ENCODE results near the gene DOC2A.

The DOC2A gene

DNA sequence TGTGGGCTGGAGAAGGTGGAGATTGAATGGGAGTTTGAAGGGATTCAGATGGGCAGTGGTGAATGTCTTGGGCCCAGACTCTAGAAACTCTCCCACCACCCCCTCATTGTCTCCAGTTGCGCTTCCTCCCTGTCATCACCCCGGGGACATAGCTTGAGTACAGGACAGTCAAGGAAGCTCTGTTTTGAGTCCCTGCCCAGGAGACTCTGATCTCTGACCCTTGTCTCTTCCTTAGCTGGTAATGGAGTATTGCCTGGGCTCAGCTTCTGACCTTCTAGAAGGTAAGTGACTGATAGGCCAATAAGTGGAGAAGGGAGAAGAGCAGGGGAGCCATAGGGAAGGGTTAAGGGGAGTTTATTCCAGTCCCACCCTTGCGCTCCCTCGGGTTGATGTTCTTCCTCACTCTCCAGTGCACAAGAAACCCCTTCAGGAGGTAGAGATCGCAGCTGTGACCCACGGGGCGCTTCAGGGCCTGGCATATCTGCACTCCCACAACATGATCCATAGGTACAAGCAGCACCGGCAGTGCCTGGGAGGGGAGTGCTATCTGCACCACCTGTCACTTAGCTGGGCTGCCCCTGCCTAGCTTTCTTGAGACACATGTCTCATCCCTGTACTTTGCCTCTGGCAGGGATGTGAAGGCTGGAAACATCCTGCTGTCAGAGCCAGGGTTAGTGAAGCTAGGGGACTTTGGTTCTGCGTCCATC, 32.1 kb downstream of the DOC2A start:
- H3K4me3 ChIP-seq (ENCODE audit: low read depth, low read length) = no peak overlapping the region
- TF ChIP-seq, protein P1, sequence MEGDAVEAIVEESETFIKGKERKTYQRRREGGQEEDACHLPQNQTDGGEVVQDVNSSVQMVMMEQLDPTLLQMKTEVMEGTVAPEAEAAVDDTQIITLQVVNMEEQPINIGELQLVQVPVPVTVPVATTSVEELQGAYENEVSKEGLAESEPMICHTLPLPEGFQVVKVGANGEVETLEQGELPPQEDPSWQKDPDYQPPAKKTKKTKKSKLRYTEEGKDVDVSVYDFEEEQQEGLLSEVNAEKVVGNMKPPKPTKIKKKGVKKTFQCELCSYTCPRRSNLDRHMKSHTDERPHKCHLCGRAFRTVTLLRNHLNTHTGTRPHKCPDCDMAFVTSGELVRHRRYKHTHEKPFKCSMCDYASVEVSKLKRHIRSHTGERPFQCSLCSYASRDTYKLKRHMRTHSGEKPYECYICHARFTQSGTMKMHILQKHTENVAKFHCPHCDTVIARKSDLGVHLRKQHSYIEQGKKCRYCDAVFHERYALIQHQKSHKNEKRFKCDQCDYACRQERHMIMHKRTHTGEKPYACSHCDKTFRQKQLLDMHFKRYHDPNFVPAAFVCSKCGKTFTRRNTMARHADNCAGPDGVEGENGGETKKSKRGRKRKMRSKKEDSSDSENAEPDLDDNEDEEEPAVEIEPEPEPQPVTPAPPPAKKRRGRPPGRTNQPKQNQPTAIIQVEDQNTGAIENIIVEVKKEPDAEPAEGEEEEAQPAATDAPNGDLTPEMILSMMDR (IDR thresholded peaks at IDR 0.05; ENCODE audit: insufficient read depth, low read depth, low read length, missing control alignments) = no peak
- no peak for DNase-seq (ENCODE audit: low read depth)

DNA sequence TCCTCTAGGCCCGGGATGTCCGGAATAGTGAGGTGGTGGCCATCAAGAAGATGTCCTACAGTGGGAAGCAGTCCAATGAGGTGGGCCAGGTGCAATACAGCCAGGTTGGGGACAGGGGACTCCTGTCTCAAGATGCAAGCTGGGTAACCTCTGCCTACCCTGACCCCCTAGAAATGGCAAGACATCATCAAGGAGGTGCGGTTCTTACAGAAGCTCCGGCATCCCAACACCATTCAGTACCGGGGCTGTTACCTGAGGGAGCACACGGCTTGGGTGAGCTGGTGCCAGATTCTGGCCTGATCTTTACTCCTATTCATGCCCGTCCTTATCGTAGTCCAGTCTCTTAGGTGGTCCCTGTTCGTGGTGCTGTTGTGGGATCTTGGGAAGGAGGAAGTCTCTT, 32.7 kb downstream of the DOC2A start:
- TF ChIP-seq, protein P1 (IDR thresholded peaks at IDR 0.05; ENCODE audit: insufficient read depth, low read depth, low read length, missing control alignments) = no peak
- no peak for DNase-seq (ENCODE audit: low read depth)
- no peak overlapping the region for H3K4me3 ChIP-seq (ENCODE audit: low read depth, low read length)

DNA sequence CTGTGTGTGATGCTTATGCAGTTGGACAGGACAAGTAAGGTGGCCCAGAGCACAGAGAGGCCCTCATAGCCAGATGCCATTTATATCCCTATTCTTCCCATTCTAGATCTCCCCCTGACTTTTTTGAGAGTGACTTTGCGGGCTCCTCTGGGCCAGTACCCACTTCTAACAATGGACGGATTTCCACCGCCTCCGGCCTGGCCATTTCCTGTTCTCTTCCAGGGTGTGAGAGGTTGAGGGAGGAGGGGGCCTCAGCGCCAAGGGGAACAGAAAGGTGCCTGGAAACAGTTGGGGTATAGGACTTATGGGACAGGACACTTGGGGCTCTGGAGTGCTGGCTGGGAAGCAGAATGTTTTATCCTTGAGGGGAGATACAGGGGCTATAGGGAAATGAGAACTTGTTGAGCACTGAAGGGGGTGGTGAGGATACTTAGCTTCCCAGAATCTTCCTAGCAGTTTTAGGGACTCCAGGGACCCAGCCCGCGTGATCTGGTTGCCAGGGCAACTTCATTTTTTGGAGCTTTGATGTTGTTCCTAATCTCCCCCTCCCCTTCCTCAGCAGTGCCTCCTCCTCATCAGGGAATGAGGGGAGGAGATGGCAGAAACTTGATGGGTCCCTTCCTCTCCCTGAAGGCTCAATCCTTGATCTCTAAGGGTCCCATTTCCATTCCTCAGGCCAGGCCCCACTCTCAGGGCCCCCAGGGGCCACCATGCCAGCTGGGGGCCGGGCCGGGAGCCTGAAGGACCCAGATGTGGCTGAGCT, 33.6 kb downstream of the DOC2A start:
- TF ChIP-seq, protein P1 (IDR thresholded peaks at IDR 0.05; ENCODE audit: insufficient read depth, low read depth, low read length, missing control alignments) = no peak
- no peak overlapping the region for H3K4me3 ChIP-seq (ENCODE audit: low read depth, low read length)
- no peak for DNase-seq (ENCODE audit: low read depth)

DNA sequence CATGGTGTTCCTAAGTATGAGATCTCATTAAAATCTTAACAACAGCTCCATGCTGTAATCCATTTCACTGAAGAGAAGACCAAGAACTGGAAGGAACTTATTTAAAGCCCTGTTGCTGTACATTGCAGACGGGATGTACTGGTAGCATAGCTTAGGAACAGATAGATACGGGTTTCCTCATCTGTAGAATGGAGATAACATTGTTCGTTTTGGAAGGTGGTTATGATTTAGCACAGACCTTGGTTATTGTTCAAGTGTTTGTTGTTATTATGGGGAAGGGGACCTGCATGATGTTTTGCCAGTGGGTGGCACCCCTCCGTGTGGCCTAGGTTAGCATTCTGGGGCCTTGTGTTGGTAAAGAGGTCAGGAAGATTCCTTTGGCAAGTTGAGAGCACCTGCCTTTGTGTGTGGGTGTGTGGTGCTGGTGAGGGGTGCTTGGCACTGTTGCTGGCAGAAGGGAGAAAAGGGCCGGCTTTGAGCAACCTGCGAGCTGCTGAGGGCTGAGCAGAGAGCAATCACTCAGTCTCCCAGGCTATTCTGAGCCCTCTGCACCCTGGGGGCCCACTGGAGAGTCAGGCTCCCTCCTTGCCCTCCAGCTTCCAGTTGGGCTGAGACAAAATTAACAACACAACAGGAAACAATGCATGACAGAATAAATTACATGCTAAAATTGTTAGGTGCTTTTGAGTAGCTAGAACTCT, 34.9 kb downstream of the DOC2A start:
- TF ChIP-seq, protein P1 (IDR thresholded peaks at IDR 0.05; ENCODE audit: insufficient read depth, low read depth, low read length, missing control alignments) = no peak
- DNase-seq (ENCODE audit: low read depth) = no peak
- peak overlapping the region; percentile 96 for H3K4me3 ChIP-seq (ENCODE audit: low read depth, low read length)

DNA sequence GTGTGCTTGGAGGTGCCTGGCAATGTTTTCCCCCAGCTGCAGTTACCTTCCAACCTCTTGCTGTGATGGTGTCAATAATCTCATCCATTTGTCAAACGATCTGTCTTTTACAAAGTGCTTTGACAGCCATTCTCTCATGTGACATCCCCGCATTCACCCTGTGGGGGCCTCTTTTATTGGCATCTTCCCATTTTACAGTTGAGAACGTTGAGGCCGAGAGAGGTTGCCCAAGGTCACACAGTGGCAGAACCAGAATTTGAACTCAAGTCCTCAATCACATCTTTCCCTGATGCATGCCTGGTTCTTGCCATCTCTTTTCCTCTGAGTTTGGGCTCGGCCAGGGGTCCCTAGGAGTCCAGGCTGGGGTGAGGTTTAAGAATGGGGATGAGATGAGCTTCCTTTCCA, 35.7 kb downstream of the DOC2A start:
- H3K4me3 ChIP-seq (ENCODE audit: low read depth, low read length) = peak overlapping the region; percentile 96

DNA sequence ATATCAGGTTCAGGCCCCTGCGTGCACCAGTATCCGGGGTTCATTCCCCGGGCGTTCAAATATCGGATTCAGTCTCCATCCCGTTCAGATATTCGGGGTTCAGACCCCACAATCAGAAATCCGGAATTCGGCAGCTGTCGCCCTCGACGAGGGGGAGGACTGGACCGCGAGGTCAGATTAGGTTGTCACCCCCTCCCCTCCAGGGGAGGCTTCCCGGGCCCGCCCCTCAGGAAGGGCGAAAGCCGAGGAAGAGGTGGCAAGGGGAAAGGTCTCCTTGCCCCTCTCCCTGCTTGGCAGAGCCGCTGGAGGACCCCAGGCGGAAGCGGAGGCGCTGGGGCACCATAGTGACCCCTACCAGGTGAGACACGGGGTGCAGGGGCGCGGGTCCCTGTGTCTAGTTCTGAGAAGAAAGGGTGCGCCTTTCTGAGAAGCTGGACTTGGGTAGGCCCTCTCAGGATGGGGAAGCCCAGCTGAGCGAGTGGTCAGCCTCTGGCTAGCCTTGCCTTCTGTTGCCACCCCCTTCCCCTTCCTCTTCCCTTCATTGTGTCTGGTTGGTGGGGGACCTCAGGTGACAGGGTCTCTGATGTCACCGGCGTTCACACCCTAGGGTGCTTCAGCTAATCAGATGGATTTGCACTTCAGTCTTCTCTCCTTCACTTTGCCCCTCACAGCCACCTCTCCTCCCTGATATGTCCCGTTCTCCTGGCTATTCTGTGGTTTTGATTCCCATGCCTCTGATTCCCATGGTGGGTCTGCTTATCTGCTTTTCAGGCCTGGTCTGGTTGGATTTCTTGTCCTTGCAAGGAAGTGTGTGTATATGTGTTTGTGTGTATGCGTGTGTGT, 36.3 kb downstream of the DOC2A start:
- TF ChIP-seq, protein P1 (IDR thresholded peaks at IDR 0.05; ENCODE audit: insufficient read depth, low read depth, low read length, missing control alignments) = no peak
- peak; percentile 35 for DNase-seq (ENCODE audit: low read depth)
- peak overlapping the region; percentile 96 for H3K4me3 ChIP-seq (ENCODE audit: low read depth, low read length)

More for the DNA sequence above, 35.7 kb downstream of the DOC2A start:
- TF ChIP-seq, protein P1 (IDR thresholded peaks at IDR 0.05; ENCODE audit: insufficient read depth, low read depth, low read length, missing control alignments) = no peak
- no peak for DNase-seq (ENCODE audit: low read depth)
